Measurements from ENCODE around the gene SUCLA2. TPM values are rescaled to one million over a fixed set of nuclear protein-coding genes. Genes with fewer than 3 reads are reported as not detected.

The SUCLA2 gene
- total RNA-seq, 1 experiment from 2014 or later = 80.8 TPM

DNA sequence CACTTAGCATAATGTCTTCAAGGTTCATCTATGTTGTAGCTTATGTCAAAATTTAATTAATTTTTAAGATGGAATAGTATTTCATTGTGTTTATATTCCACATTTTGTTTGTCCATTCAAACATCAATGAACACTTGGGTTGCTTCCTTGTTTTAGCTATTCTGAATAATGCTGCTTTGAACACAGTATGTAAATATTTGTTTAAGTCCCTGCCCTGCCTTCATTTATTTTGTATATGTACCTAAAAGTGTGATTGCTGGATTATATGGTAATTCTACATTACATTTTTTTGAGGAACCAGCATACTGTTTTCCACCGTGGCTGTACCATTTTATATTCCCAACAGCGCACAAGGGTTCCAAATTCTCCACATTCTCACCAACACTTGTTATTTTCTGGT, 17.6 kb upstream of the SUCLA2 start:
- intact Hi-C loops (cut with micrococcal nuclease; ENCODE audit: unreplicated experiment) = no loop called here
- Mint-ChIP-seq H3K27ac (ENCODE audit: unreplicated experiment) (no peak overlapping the region), H3K9me3 (ENCODE audit: unreplicated experiment) (peaks cover 7% of the 10 kb centered on the region), H3K36me3 (ENCODE audit: insufficient read depth, unreplicated experiment) (peaks cover 6% of the 10 kb centered on the region), H3K4me3 (ENCODE audit: unreplicated experiment) (no peak overlapping the region), H3K4me1 (ENCODE audit: low read depth, unreplicated experiment) (no peaks in the 10 kb centered on the region), H3K27me3 (ENCODE audit: insufficient read depth, unreplicated experiment) (no peaks in the 10 kb centered on the region)
- Histone ChIP-seq H3K4me1 (no peaks in the 10 kb centered on the region), H3K27me3 (replicated peaks; ENCODE audit: control insufficient read depth, insufficient read depth, low read length) (no peaks in the 10 kb centered on the region), H3K9me3 (0 out of 2 replicates have a peak, but pooled peaks cover 1% of the 10 kb centered on the region), H3K4me3 (ENCODE audit: low read depth, low read length) (no peak overlapping the region), H3K36me3 (ENCODE audit: control insufficient read depth, insufficient read depth, low read length) (no peaks in the 10 kb centered on the region)
- no peak for DNase-seq
- BruUV-seq (replicated peaks) = no TSS peak
- TF ChIP-seq, protein P1, sequence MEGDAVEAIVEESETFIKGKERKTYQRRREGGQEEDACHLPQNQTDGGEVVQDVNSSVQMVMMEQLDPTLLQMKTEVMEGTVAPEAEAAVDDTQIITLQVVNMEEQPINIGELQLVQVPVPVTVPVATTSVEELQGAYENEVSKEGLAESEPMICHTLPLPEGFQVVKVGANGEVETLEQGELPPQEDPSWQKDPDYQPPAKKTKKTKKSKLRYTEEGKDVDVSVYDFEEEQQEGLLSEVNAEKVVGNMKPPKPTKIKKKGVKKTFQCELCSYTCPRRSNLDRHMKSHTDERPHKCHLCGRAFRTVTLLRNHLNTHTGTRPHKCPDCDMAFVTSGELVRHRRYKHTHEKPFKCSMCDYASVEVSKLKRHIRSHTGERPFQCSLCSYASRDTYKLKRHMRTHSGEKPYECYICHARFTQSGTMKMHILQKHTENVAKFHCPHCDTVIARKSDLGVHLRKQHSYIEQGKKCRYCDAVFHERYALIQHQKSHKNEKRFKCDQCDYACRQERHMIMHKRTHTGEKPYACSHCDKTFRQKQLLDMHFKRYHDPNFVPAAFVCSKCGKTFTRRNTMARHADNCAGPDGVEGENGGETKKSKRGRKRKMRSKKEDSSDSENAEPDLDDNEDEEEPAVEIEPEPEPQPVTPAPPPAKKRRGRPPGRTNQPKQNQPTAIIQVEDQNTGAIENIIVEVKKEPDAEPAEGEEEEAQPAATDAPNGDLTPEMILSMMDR (IDR thresholded peaks at IDR 0.05; ENCODE audit: insufficient read depth in 1 of 2, low read depth in 1 of 2, low read length in 1 of 2, severe bottlenecking in 1 of 2, unreplicated experiment in 1 of 2) = no peak
- POLR2A ChIA-PET = interaction anchor here (1.0 kb wide), 1 partner anchor 18 kb away, joined by 4 read pairs; no protein-coding TSS in a partner anchor
- CTCF ChIA-PET = no interaction called here

- Mint-ChIP-seq H3K9me3 (ENCODE audit: unreplicated experiment) (peaks cover 9% of the 10 kb centered on the region), H3K4me1 (ENCODE audit: low read depth, unreplicated experiment) (peaks cover 6% of the 10 kb centered on the region), H3K36me3 (ENCODE audit: insufficient read depth, unreplicated experiment) (no peaks in the 10 kb centered on the region), H3K27ac (ENCODE audit: unreplicated experiment) (no peak overlapping the region), H3K27me3 (ENCODE audit: insufficient read depth, unreplicated experiment) (no peaks in the 10 kb centered on the region), H3K4me3 (ENCODE audit: unreplicated experiment) (no peak overlapping the region)
- peaks cover 3% of the 10 kb centered on the region; the same call in 1 of the 2 replicates for H3K4me1 ChIP-seq
- TF ChIP-seq, protein P1 (IDR thresholded peaks at IDR 0.05; ENCODE audit: insufficient read depth in 1 of 2, low read depth in 1 of 2, low read length in 1 of 2, severe bottlenecking in 1 of 2, unreplicated experiment in 1 of 2) = no peak
- no peaks in the 10 kb centered on the region for H3K36me3 ChIP-seq (ENCODE audit: control insufficient read depth, insufficient read depth, low read length)
- ChIA-PET CTCF (no interaction called here), POLR2A (no interaction called here)
- no TSS peak for BruUV-seq (replicated peaks)
- intact Hi-C loops (cut with micrococcal nuclease; ENCODE audit: unreplicated experiment) = no loop called here
- no peak for DNase-seq
- H3K9me3 ChIP-seq = peaks cover 11% of the 10 kb centered on the region; the same call in 1 of the 2 replicates
- no peaks in the 10 kb centered on the region for H3K27me3 ChIP-seq (replicated peaks; ENCODE audit: control insufficient read depth, insufficient read depth, low read length)
- H3K4me3 ChIP-seq (ENCODE audit: low read depth, low read length) = no peak overlapping the region
Observed at GRCh38 chr13:48014359-48014758, 13.3 kb upstream of the SUCLA2 start.

- no TSS peak for BruUV-seq (replicated peaks)
- H3K27ac Mint-ChIP-seq (ENCODE audit: unreplicated experiment) = no peak overlapping the region
- peaks cover 7% of the 10 kb centered on the region; the same call in 1 of the 2 replicates for H3K4me1 ChIP-seq
- ChIA-PET POLR2A (no interaction called here), CTCF (no interaction called here)
- H3K9me3 Mint-ChIP-seq (ENCODE audit: unreplicated experiment) = peaks cover 9% of the 10 kb centered on the region
- no peaks in the 10 kb centered on the region for H3K27me3 Mint-ChIP-seq (ENCODE audit: insufficient read depth, unreplicated experiment)
- H3K36me3 Mint-ChIP-seq (ENCODE audit: insufficient read depth, unreplicated experiment) = no peaks in the 10 kb centered on the region
- no peaks in the 10 kb centered on the region for H3K27me3 ChIP-seq (replicated peaks; ENCODE audit: control insufficient read depth, insufficient read depth, low read length)
- peaks cover 11% of the 10 kb centered on the region; the same call in 1 of the 2 replicates for H3K9me3 ChIP-seq
- H3K4me3 ChIP-seq (ENCODE audit: low read depth, low read length) = no peak overlapping the region
- H3K36me3 ChIP-seq (ENCODE audit: control insufficient read depth, insufficient read depth, low read length) = no peaks in the 10 kb centered on the region; the same call in 1 of the 2 replicates
- intact Hi-C loops (cut with micrococcal nuclease; ENCODE audit: unreplicated experiment) = no loop called here
- TF ChIP-seq, protein P1 (IDR thresholded peaks at IDR 0.05; ENCODE audit: insufficient read depth in 1 of 2, low read depth in 1 of 2, low read length in 1 of 2, severe bottlenecking in 1 of 2, unreplicated experiment in 1 of 2) = no peak
- H3K4me1 Mint-ChIP-seq (ENCODE audit: low read depth, unreplicated experiment) = peaks cover 14% of the 10 kb centered on the region
- H3K4me3 Mint-ChIP-seq (ENCODE audit: unreplicated experiment) = no peak overlapping the region
- DNase-seq = no peak
Observed at GRCh38 chr13:48012668-48013067, 11.6 kb upstream of the SUCLA2 start.

Measured in Caco-2 (cell line).